Measurements from ENCODE around the gene OR6B2.

Gene OR6B2

GRCh38 chr2:239985356-239985755 lies 44.9 kb downstream of the OR6B2 start:
- DNase-seq (ENCODE audit: extremely low read depth, low read depth): no peak
- no peak for TF ChIP-seq CTCF (IDR thresholded peaks at IDR 0.05; ENCODE audit: low read depth, low read length, missing control alignments)
- H3K4me3 ChIP-seq (replicated peaks; ENCODE audit: low read depth, low read length): no peak overlapping the region

GRCh38 chr2:239984421-239985194 lies 45.6 kb downstream of the OR6B2 start:
- no peak overlapping the region for H3K4me3 ChIP-seq (replicated peaks; ENCODE audit: low read depth, low read length)
- no peak for TF ChIP-seq CTCF (IDR thresholded peaks at IDR 0.05; ENCODE audit: low read depth, low read length, missing control alignments)
- DNase-seq (ENCODE audit: extremely low read depth, low read depth): no peak

- no peak for TF ChIP-seq CTCF (IDR thresholded peaks at IDR 0.05; ENCODE audit: low read depth, low read length, missing control alignments)
- no peak overlapping the region for H3K4me3 ChIP-seq (replicated peaks; ENCODE audit: low read depth, low read length)
- DNase-seq (ENCODE audit: extremely low read depth, low read depth): no peak
Observed at GRCh38 chr2:239983004-239983778, 47.0 kb downstream of the OR6B2 start.
